Heart left ventricle (tissue), 13 donors: Measurements from ENCODE around the gene CRYM.

Experiments used
- CTCF ChIP-seq, 12 donors: fragments of 200-600 bp; sonication (generic) in 4 of 12; IDR thresholded peaks; one replicate each; pipeline versions ENCODE4 v1.5.0 to v1.8.0; 2018 to 2022; ENCODE audit warnings: antibody characterized with exemption in 12 of 12, mild to moderate bottlenecking in 5 of 12
- POLR2A ChIP-seq, 2 donors: fragments of 450-650 bp; IDR thresholded peaks; one replicate each; pipeline ENCODE4 v1.6.1; 2017; ENCODE audit warnings: antibody characterized with exemption in 2 of 2, mild to moderate bottlenecking in 2 of 2, moderate library complexity in 2 of 2
- donor health status: ischemic (EF 13 %, LVEDD 7.1; RV severe dilation, severe dysfunction).
- donor health status: DM: no; HTN: yes; CAD: no.
- donor health status: DM: no; HTN: no; CAD: no.
- donor health status: ischemic (EF 25% LVEDD 6.9; RV normal size, moderate dysfunction).
- donor health status: ischemic (EF 25% LVEDD 5.7; RV mildly dilated, moderate dysfunction).
- donor health status: ischemic (EF 35%, LVEDD 5.7; RV mildly dilated, moderate dysfunction).
- donor health status: nonischemic (EF 11% LVEDD 7.7; RV severe dilation, severe dysfunction).
- donor health status: DM: yes; HTN: yes; CAD: no.
- donor health status: PGD.
- donor health status: ischemic (EF 29% LVEDD 5.4; RV normal size, mild dysfunction).
- donor health status: nonischemic (EF 23%, LVEDD 6.1; RV moderate dilation, normal function).

- TF ChIP-seq CTCF (IDR thresholded peaks at IDR 0.05), result no peak
- no peak for TF ChIP-seq POLR2A (IDR thresholded peaks at IDR 0.05)
These were observed 50.2 kb downstream of the CRYM start for GRCh38 chr16:21227866-21228265.
